ENCODE data around the gene WDR38.

The WDR38 gene

GRCh38 chr9:124858330-124859046 lies 5.2 kb downstream of the WDR38 start:
- DNase-seq (ENCODE audit: low read depth), result no peak

- no peak for DNase-seq (ENCODE audit: low read depth)
These were observed 6.7 kb downstream of the WDR38 start for GRCh38 chr9:124859803-124860581.

- no peak for DNase-seq (ENCODE audit: low read depth)
These were observed 7.5 kb downstream of the WDR38 start for GRCh38 chr9:124860582-124861341.

- peak; percentile 92 for DNase-seq (ENCODE audit: low read depth)
These were observed 8.3 kb downstream of the WDR38 start, which contains the start of the genes ARPC5L and RPL35 for GRCh38 chr9:124861342-124862229. TSS of gene ARPC5L (plus strand) at chr9:124862130. CDS start at chr9:124869291, 7,161 bp downstream. TSS of gene RPL35 (minus strand) at chr9:124861957. CDS start at chr9:124861912, 45 bp downstream.

- DNase-seq (ENCODE audit: low read depth), result no peak
These were observed 10.2 kb downstream of the WDR38 start for GRCh38 chr9:124863371-124863871.

- DNase-seq (ENCODE audit: low read depth), result peak; percentile 77
These were observed 15.5 kb downstream of the WDR38 start for GRCh38 chr9:124868511-124869465.

- no peak for DNase-seq (ENCODE audit: low read depth)
These were observed 16.3 kb downstream of the WDR38 start for GRCh38 chr9:124869466-124869985.

GRCh38 chr9:124869986-124870560 lies 16.8 kb downstream of the WDR38 start:
- no peak for DNase-seq (ENCODE audit: low read depth)

- no peak for DNase-seq (ENCODE audit: low read depth)
These were observed 17.5 kb downstream of the WDR38 start for GRCh38 chr9:124870723-124871122.

GRCh38 chr9:124871156-124871561 lies 17.9 kb downstream of the WDR38 start:
- no peak for DNase-seq (ENCODE audit: low read depth)

- DNase-seq (ENCODE audit: low read depth), result no peak
These were observed 20.4 kb downstream of the WDR38 start for GRCh38 chr9:124873664-124874063.

- DNase-seq (ENCODE audit: low read depth), result no peak
These were observed 22.2 kb downstream of the WDR38 start for GRCh38 chr9:124875501-124875900.

- DNase-seq (ENCODE audit: low read depth), result no peak
These were observed 23.9 kb downstream of the WDR38 start for GRCh38 chr9:124877021-124877782.

GRCh38 chr9:124878021-124878420 lies 24.8 kb downstream of the WDR38 start:
- no peak for DNase-seq (ENCODE audit: low read depth)

- no peak for DNase-seq (ENCODE audit: low read depth)
These were observed 25.3 kb downstream of the WDR38 start for GRCh38 chr9:124878518-124878917.

GRCh38 chr9:124879226-124879625 lies 26.0 kb downstream of the WDR38 start:
- no peak for DNase-seq (ENCODE audit: low read depth)

GRCh38 chr9:124880501-124880900 lies 27.2 kb downstream of the WDR38 start:
- DNase-seq (ENCODE audit: low read depth), result no peak

- no peak for DNase-seq (ENCODE audit: low read depth)
These were observed 28.0 kb downstream of the WDR38 start for GRCh38 chr9:124881138-124881743.

Data from fibroblast of gingiva (primary cell).